SK-N-SH (cell line): ENCODE data around the gene FSIP1. TPM values are rescaled to one million over a fixed set of nuclear protein-coding genes. Genes with fewer than 3 reads are reported as not detected.

Source experiments
- CTCF ChIA-PET: fragments of 300-600, 350-600 bp; formaldehyde crosslinking; extraction: SDS; loops from one replicate; lab custom pipeline; 2021; lab: Yijun Ruan, JAX
- POLR2A ChIA-PET: fragments of 350-600 bp; sonication (Branson Sonifier 250); formaldehyde crosslinking; extraction: SDS; loops from one replicate; lab custom pipeline; 2020; ENCODE audit warnings: antibody characterized with exemption, inconsistent platforms; lab: Yijun Ruan, JAX
- DNase-seq: peaks from one replicate; pipeline ENCODE4 v3.0.0; 2012
- H2AFZ ChIP-seq: fragments of 200-600 bp; sonication (generic); 2 replicates; pipeline ENCODE4 v1.8.1; 2016; ENCODE audit warnings: antibody characterized with exemption, mild to moderate bottlenecking, low read depth
- H3F3A ChIP-seq: fragments of 200-600 bp; sonication (generic); replicated peaks from 2 replicates; pipeline ENCODE3; 2016; ENCODE audit warnings: antibody characterized with exemption, mild to moderate bottlenecking; ENCODE audit not compliant: insufficient read depth
- H3K27ac ChIP-seq, 2 experiments: fragments of 200-500 bp in 1 of 2; fragments of 200-600 bp in 1 of 2; sonication (Bioruptor generic) in 1 of 2; sonication (generic), shearing (Covaris generic) in 1 of 2; 2 replicates each; pipeline versions ENCODE4 v1.5.1 to v1.6.1; 2014 to 2016; ENCODE audit warnings: low read depth in 2 of 2, inconsistent platforms in 1 of 2, low read length in 1 of 2, mild to moderate bottlenecking in 1 of 2, mixed read lengths in 1 of 2
- H3K27me3 ChIP-seq: fragments of 200-600 bp; sonication (generic), shearing (Covaris generic); 2 replicates; pipeline ENCODE4 v1.6.1; 2016; ENCODE audit warnings: mixed run types; ENCODE audit not compliant: insufficient read depth
- H3K36me3 ChIP-seq, 2 experiments: fragments of 200-500 bp in 1 of 2; fragments of 200-600 bp in 1 of 2; sonication (Bioruptor generic) in 1 of 2; sonication (generic) in 1 of 2; replicated peaks in 1 of 2; 2 replicates each; pipeline versions ENCODE3 to v1.5.1; 2014 to 2016; ENCODE audit warnings: low read length in 1 of 2, mild to moderate bottlenecking in 1 of 2; ENCODE audit not compliant: insufficient read depth in 2 of 2, control insufficient read depth in 1 of 2
- H3K4me1 ChIP-seq, 2 experiments: fragments of 200-500 bp in 1 of 2; fragments of 200-600 bp in 1 of 2; sonication (Bioruptor generic) in 1 of 2; sonication (generic), shearing (Covaris generic) in 1 of 2; 2 replicates each; pipeline versions ENCODE4 v1.5.1 to v1.6.1; 2014 to 2016; ENCODE audit warnings: low read depth in 1 of 2, low read length in 1 of 2, mixed run types in 1 of 2; ENCODE audit not compliant: insufficient read depth in 2 of 2, control insufficient read depth in 1 of 2
- H3K4me2 ChIP-seq: fragments of 200-600 bp; sonication (generic), shearing (Covaris generic); 2 replicates; pipeline ENCODE4 v1.6.1; 2017; ENCODE audit warnings: mixed run types
- H3K4me3 ChIP-seq, 2 experiments: fragments of 200-500 bp in 1 of 2; fragments of 200-600 bp in 1 of 2; sonication (Bioruptor generic) in 1 of 2; sonication (generic), shearing (Covaris generic) in 1 of 2; 2 replicates each; pipeline versions ENCODE4 v1.5.1 to v1.8.1; 2014 to 2016; ENCODE audit warnings: low read depth in 2 of 2, inconsistent platforms in 1 of 2, low read length in 1 of 2, mild to moderate bottlenecking in 1 of 2, mixed read lengths in 1 of 2, moderate library complexity in 1 of 2
- H3K79me2 ChIP-seq: fragments of 200-600 bp; sonication (generic); 2 replicates; pipeline ENCODE4 v1.8.1; 2017; ENCODE audit warnings: mild to moderate bottlenecking; ENCODE audit not compliant: insufficient read depth
- H3K9ac ChIP-seq: fragments of 200-600 bp; sonication (generic); 2 replicates; pipeline ENCODE4 v1.6.1; 2017; ENCODE audit warnings: mixed run types
- H3K9me2 ChIP-seq: fragments of 200-600 bp; sonication (generic); 2 replicates; pipeline ENCODE4 v1.6.1; 2017; ENCODE audit warnings: mixed run types
- H3K9me3 ChIP-seq: fragments of 200-600 bp; sonication (generic); 2 replicates; pipeline ENCODE4 v1.6.1; 2017; ENCODE audit warnings: mixed run types, mild to moderate bottlenecking, moderate library complexity
- H4K20me1 ChIP-seq: fragments of 200-600 bp; sonication (generic); 2 replicates; pipeline ENCODE4 v1.6.1; 2017; ENCODE audit warnings: mild to moderate bottlenecking, mixed run types; ENCODE audit not compliant: insufficient read depth
- CTCF ChIP-seq: fragments of 200-600 bp; sonication (generic); IDR thresholded peaks from 2 replicates; pipeline ENCODE4 v1.6.1; 2017; ENCODE audit warnings: antibody characterized with exemption, mild to moderate bottlenecking, moderate library complexity
- EP300 ChIP-seq, 2 experiments: IDR thresholded peaks; 2 replicates each; pipeline versions ENCODE4 v1.4.0 to v1.6.1; 2012; ENCODE audit warnings: borderline replicate concordance in 1 of 2, low read depth in 1 of 2, low read length in 1 of 2
- GATA2 ChIP-seq: sonication (generic); formaldehyde crosslinking; IDR thresholded peaks from 2 replicates; pipeline ENCODE4 v1.5.0; 2020; ENCODE audit warnings: mild to moderate bottlenecking, missing genetic modification reagents
- MAX ChIP-seq: IDR thresholded peaks from 2 replicates; pipeline ENCODE4 v1.4.0; 2012; ENCODE audit warnings: low read depth
- NFIC ChIP-seq: IDR thresholded peaks from 2 replicates; pipeline ENCODE4 v1.4.0; 2012; ENCODE audit warnings: borderline replicate concordance
- NRF1 ChIP-seq: IDR thresholded peaks from 2 replicates; pipeline ENCODE4 v1.6.1; 2012; ENCODE audit warnings: low read depth, mild to moderate bottlenecking, low read length
- RAD21 ChIP-seq: IDR thresholded peaks from 2 replicates; pipeline ENCODE4 v1.6.1; 2012; ENCODE audit warnings: mild to moderate bottlenecking, low read length
- RCOR1 ChIP-seq: fragments of 150-350 bp; IDR thresholded peaks from 2 replicates; pipeline ENCODE4 v1.6.1; 2017; ENCODE audit warnings: antibody characterized with exemption, low read length
- RXRA ChIP-seq: IDR thresholded peaks from 2 replicates; pipeline ENCODE4 v1.4.0; 2012; ENCODE audit warnings: low read depth, mild to moderate bottlenecking, borderline replicate concordance
- SIN3A ChIP-seq: IDR thresholded peaks from 2 replicates; pipeline ENCODE4 v1.6.1; 2012; ENCODE audit warnings: low read depth, mild to moderate bottlenecking, low read length, moderate library complexity, borderline replicate concordance
- TAF1 ChIP-seq: IDR thresholded peaks from 2 replicates; pipeline ENCODE4 v1.6.1; 2012; ENCODE audit warnings: low read depth, mild to moderate bottlenecking, low read length, moderate library complexity, borderline replicate concordance
- TCF12 ChIP-seq: IDR thresholded peaks from 2 replicates; pipeline ENCODE4 v1.4.0; 2012
- TEAD4 ChIP-seq: IDR thresholded peaks from 2 replicates; pipeline ENCODE4 v1.4.0; 2012; ENCODE audit warnings: mild to moderate bottlenecking, borderline replicate concordance; ENCODE audit not compliant: insufficient read depth
- USF2 ChIP-seq: fragments of 150-350 bp; IDR thresholded peaks from 2 replicates; pipeline ENCODE4 v1.6.1; 2017; ENCODE audit warnings: antibody characterized with exemption, low read length, low read depth, borderline replicate concordance
- WGBS: methylation state at CpG from one replicate; pipeline ENCODE4 v1.1.6; 2017; ENCODE audit warnings: low lambda C conversion rate; 5-methylcytosine and 5-hydroxymethylcytosine counted together
- polyA plus RNA-seq, 3 experiments: library from polyadenylated mRNA; depleted of rRNA; stranded (reverse); fragments of >200 nt; gene quantifications; 2 replicates each; pipeline ENCODE4 v1.2.3, GENCODE V29; 2012

Gene FSIP1
- polyA plus RNA-seq, 1 of the 3 experiments (the other 2 are of a cell fraction): 0.43 TPM

GRCh38 chr15:39745415-39745814, 37.2 kb downstream of the FSIP1 start:
- CTCF ChIA-PET: interaction anchor here (1.2 to 2.4 kb wide), 2 partner anchors 12 to 1046 kb away, joined by 3 to 18 read pairs; no protein-coding TSS in a partner anchor
- 59% methylated on average over 2 of the region's 2 CpGs for WGBS
- POLR2A ChIA-PET: no interaction called here

More at GRCh38 chr15:39745415-39745814, 37.2 kb downstream of the FSIP1 start:
- Histone ChIP-seq H3K4me1 (no peaks in the 10 kb centered on the region; a peak in 1 of 4 replicates), H3K27ac (no peak overlapping the region), H3K4me3 (no peak overlapping the region), H2AFZ (no peak overlapping the region), H3K9me2 (no peaks in the 10 kb centered on the region), H3K4me2 (no peak overlapping the region), H3K79me2 (no peaks in the 10 kb centered on the region), H3F3A (peaks cover 9% of the 10 kb centered on the region), H3K9me3 (no peaks in the 10 kb centered on the region), H3K36me3 (no peaks in the 10 kb centered on the region), H4K20me1 (no peaks in the 10 kb centered on the region), H3K27me3 (no peaks in the 10 kb centered on the region), H3K9ac (no peak overlapping the region)
- no peak for DNase-seq
- TF ChIP-seq NFIC: no peak
- no peak for TF ChIP-seq TAF1
- TF ChIP-seq CTCF: no peak
- no peak for TF ChIP-seq TCF12
- no peak for TF ChIP-seq RXRA
- TF ChIP-seq MAX: no peak
- no peak for TF ChIP-seq USF2
- no peak for TF ChIP-seq TEAD4
- TF ChIP-seq GATA2 (CRISPR knock-in tag): no peak
- no peak for TF ChIP-seq SIN3A
- TF ChIP-seq NRF1: no peak
- TF ChIP-seq EP300 (IDR thresholded peaks at IDR 0.05; ENCODE audit: borderline replicate concordance in 1 of 2, low read depth in 1 of 2, low read length in 1 of 2): no peak
- TF ChIP-seq RCOR1: no peak
- TF ChIP-seq RAD21: no peak
